NCI-H226 (cell line): ENCODE data around the gene TANGO2.

Experiments used
- DNase-seq: peaks from one replicate; pipeline ENCODE4 v3.0.0-alpha.2; 2015

The TANGO2 gene

DNA sequence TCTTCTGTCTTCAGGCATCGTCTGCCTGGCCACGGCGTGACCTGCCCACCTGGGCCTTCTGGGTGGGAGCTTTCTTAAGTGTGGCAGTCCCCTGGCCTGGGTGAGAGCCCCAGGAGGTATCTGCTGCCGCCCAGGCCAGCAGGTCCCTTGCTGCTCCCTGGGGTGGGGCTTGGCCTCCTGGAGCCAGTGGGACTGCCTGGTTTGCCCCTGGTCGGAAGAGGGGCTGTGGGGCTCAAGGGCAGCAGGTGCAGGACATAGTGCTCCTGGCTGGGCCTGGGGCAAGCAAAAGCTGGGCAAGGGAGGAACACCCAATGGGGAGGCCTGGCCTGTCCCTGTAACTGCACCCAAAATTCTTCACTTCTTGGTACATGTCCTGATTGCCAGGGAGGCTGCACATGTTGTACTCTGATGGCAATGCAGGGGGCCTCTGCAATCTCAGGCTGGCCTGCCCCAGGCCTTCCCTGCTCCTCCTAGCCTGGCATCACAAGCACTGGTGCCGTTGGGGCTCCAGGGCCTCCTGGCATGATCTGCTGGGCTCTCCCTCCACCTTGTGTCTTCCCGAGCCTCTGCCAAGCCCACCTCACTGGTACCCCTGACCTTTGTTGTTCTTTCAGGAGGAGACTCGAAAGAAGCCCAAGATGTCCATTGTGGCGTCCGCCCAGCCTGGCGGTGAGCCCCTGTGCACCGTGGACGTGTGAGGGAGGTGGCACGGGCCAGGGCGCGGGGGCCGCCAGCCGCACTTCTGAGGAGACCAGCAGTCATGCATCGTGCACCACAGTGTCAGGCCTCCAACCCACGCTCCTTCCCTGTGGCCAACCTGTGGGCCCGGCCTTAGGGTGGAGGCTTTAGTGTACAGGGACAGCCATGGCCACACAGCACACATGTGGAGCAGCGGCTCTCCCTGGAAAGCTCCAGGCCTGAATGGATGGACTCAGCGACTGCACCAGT lies 88.8 kb downstream of the TANGO2 start:
- no peak for DNase-seq

DNA sequence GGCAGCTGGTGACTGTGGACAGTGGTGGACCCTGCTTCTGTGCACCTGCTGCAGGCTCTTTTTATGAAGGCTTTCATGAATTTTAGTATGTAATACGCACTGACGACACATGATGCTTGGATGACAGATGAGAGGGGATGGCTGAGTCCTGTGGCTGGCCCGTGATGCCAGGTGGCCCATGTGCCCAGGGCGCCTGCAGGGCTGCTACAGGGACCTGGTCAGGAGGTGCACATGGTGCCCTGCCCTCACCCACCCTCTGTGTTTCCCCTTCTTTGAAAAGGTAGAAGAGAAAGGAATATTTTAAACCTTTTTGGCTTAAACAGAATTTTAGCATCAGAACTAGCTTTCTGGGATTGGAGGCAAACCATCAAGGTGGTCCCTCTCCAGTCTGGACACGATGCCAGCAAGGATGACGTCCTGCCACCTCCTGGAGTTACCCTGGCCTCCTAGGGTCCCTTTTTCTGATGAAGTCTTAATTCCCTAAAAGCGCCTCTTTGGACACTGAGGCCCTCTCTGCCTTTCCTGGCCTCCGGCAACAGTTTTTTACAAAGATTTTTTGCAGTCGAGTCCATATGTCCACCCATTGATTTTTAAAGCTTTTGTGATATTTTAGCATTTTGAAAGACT lies 89.6 kb downstream of the TANGO2 start:
- no peak for DNase-seq

DNA sequence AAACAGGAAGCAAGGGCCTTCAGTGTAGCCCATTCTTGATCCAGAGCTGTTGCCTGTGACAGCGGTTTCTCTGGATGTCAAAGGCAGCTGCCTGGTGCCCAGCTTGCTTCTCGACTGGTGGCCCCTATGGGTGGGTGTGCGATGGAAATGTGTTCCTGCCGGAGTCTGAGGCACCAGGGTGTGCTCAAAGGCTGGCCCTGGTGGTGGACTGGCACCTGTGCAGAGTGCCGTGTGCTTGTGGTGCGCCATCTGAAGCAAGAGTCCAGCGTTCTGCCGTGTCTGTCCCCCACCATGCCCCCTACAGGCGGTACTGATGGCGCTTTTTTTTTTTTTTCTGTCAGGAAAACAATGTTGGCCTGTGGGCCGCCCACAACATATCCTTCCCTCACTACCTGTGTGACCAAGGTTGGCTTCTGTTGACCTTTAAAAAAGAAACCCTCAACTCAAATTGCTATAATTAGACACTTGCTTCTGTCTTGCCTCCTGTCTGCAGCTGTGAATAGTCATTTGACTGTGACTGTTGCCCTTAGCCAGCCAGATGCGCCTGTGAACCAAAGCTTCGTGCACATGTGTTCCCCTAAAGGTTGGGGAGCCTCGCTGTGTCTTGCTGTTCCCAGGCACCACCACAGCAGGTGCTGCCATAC lies 90.3 kb downstream of the TANGO2 start:
- no peak for DNase-seq

DNA sequence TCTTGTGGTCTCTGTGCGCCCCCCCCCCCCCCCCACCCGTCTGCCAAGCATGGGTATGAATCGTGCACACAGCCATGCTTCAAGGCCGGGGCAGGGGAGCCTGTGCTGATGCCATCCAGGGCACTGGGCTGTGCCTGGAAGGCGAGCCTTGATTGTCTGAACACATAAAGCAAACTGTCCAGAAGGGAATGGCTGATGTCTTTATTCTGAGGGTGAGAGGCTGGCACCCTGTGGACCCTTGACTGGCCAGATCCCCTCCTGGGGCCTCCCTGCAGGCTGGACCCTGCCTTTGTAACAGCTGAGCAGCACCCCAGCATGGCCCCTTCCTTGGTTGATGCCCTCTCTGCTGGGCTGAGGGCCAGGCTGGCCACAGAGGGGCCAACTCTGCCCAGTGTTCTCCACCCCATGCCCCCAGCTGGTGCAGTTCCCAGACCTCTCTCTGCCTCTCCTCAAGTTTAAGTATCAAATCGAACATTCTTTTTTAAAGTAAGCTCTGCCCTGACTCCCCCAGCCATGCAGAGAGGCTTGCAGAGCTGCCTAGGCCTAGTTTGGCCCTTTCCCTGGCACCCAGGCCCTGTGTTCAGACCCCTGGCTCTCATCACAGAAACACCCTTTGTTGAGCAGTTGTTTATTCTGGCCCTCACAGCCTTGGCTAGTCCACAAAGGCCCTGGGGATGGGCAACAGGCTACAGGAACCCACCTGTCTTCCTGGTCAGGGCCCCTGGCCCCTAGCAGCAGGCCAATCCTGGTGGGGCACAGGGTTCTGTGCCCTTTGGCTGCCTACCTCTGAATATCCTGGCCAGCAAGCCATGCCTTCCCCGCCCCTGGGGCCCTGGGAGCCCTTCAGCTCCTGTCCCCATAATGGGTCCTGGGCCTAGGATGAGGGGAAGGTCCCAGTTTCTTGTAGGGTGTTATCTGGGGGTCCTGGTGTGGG lies 91.0 kb downstream of the TANGO2 start:
- no peak for DNase-seq

DNA sequence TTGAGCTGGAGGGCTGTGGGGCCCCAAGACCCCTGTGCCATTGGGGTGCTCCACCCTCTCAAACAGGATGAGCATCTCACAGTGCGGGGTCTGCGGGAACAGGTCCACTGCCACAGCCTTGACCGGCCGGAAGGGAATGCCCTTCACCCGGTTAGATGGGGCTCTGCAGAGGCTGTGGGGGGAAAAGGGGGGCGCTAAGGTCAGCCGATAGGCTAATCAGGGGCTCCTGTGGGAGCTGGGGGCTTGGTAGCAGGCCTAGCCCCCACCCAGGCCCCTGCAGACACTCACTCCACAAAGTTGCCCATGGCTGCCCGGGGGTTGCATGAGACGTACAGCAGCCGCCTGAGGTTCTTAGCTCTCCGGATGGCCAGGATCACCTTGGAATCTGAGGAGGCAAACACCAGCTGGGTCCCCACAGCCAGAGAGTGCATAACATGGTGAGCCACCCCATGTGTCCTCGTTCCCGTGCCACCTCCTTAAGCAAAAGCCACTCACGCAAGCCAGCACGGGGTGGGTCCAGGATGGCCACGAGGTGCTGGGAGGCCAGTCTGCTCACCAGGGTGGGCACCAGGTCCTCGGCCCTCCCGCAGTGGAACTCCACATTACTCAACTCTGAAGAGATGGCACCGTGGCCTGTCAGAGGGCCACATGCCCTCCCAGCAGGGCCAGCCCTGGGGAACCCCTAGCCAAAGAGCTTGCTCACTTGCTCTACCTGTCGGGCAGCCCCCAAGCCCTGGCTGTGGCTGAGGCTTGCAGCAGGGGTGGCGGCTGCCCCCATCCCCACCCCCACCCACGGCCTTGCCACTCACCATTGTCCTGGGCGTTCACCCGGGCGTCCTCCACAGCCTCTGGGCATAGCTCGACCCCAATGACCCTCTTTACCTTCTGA lies 92.0 kb downstream of the TANGO2 start:
- DNase-seq, result no peak

DNA sequence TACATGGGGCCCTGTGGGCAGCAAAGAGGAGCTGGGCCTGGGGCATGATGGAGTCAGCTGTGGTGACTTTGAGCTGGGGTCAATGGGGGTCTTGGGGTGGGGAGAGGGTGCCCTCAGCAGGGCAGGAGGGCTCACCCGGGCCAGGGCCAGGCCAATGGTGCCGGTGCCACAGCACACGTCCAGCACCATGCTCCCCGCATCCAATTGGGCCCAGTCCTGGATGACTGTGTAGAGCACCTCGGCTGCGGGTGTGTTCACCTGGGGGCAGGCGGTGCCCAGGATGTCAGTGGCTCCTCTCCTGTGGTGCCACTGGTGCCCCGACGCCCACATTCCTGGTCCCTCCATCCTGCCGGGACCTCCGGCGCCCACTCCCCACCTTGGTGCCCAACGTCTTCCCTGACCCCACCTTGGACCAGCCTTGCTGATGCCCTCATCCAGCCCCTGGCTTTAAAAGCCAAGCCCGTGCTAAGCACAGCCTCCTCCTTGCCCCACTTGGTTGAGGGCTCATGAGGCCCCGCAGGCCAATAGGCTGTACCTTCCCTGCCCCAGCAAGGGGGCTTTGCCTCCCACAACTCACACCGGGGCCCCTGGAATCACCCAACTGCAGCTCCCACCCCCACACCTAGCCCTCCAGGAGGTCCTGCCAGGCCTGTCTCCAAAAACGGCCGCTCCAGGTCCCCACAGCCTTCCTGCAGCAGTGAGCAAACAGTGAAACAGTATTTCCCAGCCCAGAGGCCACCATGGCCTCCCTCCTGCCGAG lies 92.8 kb downstream of the TANGO2 start:
- DNase-seq, result no peak

DNA sequence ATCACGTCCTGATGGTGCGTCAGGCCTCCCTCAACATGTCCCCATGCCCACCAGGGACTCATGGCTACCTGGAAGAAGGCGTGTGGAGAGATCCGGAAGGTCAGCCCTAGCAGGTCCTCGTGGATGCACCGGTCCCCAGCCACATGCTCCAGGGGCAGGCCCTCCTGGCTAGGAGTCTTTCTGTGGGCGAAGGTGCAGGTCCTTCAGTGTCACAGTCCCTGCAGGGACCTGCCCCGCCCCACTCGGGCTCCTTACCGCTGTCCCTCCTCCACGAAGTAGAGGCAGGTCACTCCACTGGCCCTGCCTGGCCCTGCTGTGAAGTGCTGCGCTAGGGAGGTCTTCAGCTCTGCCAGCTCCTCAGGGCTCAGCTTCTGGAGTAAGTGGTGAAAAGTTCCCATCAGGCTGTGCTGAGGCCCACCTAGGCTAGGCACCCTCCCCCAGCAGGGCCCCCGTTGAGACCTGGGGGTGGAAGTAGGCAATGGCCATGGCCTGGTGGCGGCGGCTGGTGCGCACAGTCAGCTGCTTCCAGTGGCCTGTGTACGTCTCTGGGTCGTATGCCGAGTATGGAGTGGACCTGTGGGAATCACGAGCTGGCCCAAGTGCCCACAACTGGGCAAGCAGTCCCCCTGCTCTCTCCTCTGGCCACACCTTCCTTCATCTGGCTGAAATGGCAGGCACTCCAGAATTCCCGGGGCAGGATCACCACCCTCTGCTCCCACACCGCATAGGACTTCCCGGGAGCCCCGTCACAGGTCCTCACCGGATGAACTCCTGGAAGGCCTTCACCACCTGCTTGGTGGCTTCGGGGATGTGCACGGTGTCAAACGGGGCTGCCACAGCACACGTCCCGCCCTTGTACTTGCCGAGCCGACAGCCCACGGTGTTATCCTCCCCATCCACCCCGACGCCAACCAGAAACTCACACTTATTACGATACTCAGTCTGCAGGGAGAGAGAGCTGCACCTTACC lies 93.9 kb downstream of the TANGO2 start:
- DNase-seq, result no peak

DNA sequence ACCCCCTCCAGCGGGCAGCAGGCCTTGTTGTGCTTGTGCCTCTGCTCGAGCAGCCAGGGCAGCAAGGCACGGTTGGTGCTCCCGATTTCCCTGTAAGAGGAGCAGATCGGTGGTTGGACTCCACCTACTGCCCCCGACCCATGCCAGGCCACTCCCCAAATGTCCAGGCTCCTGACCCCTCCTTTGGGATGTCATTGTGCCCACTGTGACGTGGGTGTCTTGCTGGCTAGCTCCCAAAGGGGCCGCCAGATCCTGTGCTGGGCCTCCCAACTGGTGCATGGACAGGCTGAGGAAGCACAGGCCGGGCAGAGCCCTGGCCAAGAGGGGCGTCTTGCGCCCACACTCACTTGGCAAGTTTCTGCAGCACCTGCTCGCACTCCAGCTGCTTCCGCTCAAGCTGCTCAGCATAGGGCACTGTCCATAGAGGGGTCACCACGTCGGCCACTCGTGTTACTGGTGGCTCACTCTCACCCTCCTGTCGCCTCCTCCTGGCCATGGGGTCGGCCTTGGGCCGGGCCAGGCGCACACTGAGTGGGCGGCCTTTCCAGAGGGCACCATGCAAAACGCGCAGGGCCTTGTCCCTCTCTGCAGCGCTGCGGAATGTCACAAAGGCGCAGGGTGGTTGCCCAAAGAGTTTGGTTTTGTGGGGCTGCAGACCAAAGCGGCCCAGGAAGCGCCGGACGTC lies 94.9 kb downstream of the TANGO2 start, which contains the start of gene RANBP1:
RANBP1 (plus strand) TSS at position 414 of the 685 bp plus-strand sequence; CDS start at position 495, 81 bp downstream.
- DNase-seq, result no peak

DNA sequence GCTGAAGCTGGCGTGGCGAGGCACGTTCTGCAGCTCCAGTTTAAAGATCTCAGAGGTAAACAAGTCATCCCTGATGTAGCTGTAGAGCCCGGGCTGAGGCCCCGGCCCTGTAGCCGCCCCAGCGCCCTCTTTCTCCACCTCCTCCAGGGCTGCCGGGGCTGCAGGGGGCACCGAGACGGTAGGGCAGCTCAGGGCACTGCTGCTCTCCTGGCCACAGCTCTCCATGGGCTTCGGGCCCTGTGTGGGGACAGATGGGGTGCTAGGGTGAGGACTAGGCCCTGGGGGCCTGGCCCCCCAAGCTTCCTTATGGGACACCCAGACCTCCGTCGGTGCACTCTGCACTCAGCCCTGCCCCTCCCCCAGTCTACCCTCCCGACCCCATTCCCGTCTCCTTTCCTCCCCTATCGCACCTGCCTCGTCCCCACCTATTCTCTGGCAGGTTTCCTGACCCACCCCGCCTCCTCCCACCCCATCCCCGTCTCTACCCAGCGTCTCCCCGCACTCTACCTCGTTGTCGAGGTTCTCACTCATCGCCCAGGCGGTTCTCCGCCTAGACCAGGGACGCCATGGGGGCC lies 95.6 kb downstream of the TANGO2 start:
- DNase-seq, result no peak
